Cardiac fibroblast (primary cell): ENCODE measurements around the gene EFNA2.
"Not testable (repeated sequence)": the region's sequence is repeated elsewhere in the genome, so short reads cannot be mapped to it uniquely, and the experiment has no call there.

ENCODE experiments used
- DNase-seq, 2 donors: peaks; one replicate each; pipeline versions ENCODE4 v3.0.0 to v3.0.0-alpha.2; 2010; ENCODE audit warnings: low read depth in 2 of 2
- H3K4me3 ChIP-seq, 2 donors: replicated peaks in 1 of 2; 1 replicate in 1 of 2; 2 replicates in 1 of 2; pipeline ENCODE4 v1.5.1; 2011; ENCODE audit warnings: low read depth in 2 of 2, low read length in 2 of 2, mild to moderate bottlenecking in 2 of 2, moderate library complexity in 1 of 2
- CTCF ChIP-seq: IDR thresholded peaks from one replicate; pipeline ENCODE4 v1.5.1; 2011; ENCODE audit warnings: low read depth, mild to moderate bottlenecking, low read length, inconsistent platforms

The EFNA2 gene

GRCh38 chr19:1325568-1326294, 40.1 kb downstream of the EFNA2 start:
- peak overlapping the region in 1 of 2 donors; percentile 2 for H3K4me3 ChIP-seq
- no peak for TF ChIP-seq CTCF
- DNase-seq: no peak

DNA sequence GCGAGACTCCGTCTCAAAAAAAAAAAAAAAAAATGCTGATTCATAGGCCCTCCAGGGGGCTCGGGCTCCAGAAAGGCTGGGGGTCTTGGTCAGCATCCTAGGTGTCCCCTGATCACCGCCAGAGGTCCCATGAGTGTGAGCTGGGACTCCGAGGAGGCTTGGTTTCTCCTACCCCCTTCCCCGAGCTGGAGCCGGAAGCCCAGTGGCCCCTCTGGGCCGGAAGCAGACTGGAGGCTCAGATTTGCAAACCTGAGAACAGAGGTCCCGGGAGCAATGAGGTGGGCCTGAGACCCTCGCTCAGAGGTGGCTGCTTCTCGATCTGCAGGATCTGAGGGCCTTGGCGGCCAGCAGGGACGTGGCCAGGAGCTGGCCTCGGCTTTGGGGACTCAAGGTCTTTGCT, 41.5 kb downstream of the EFNA2 start:
- DNase-seq: no peak
- no peak for TF ChIP-seq CTCF
- no peak overlapping the region for H3K4me3 ChIP-seq

- not testable (repeated sequence) for H3K4me3 ChIP-seq, DNase-seq
Observed at GRCh38 chr19:1332208-1332607, 46.5 kb downstream of the EFNA2 start.

DNA sequence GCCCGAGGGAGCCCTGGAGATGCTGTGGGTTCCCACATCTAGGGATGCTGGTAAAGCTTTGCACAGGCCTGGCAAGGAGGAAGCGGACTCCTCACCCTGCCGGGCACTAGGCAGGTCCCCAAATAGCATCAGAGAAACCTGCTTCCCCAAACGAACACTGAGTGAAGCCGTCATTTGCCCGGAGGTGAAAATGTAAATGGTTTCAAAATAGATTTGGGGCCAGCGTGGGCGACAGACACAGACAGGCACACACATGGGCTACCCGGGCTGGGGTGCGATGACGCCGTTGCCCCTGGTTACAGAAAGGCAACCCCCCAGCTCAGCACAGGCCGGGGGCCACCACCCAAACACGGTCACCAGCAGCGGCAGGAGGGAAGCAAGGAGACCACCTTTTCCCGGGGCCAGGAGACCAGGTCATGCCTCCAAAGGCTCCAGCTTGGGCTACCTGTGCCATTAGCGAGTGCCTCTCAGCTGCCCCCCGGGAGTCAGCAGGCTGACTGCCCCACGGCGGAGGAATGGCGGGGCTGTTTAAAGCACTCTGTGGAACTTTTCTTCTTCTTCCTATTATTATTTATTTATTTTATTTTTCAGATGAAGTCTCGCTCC, 50.5 kb downstream of the EFNA2 start:
- no peak for DNase-seq
- no peak overlapping the region for H3K4me3 ChIP-seq

DNA sequence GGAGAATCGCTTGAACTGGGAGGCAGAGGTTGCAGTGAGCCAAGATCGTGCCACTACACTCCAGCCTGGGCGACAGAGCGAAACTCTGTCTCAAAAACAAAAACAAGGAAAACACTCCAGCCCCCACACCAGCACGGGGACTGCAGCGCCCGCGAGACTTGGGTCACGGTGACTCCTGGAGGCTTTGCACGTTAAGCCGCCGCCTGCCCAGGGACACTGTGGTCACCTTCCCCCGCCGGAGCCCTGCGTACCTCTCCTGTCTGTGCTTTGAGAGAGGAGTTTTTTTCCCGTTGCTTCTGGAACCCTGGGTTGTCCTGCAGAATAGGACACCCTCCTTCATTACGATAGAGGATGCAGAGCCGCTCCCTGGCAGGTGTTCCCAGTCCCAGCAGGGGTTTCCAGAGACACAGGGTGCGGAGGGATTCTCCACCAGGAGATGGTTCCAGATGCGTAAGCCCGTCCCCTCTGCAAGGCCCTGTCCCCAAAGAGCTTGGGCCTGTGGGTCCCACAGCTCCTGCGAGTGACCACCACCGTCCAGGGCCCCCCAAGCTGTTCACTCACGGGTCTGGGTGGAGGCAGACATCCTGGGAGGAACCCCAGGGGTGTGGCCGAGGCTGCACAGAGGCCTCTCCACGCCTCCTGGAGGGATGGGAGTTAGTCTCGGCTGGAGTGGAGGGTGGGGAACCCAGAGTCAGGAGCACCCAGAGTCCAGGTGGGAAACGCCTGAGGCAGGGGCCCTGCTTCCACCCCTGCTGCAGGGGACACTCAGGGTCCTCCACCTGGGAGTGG, 55.2 kb downstream of the EFNA2 start:
- DNase-seq: no peak
- H3K4me3 ChIP-seq: no peak overlapping the region
- TF ChIP-seq CTCF: no peak

More for the DNA sequence above, 50.5 kb downstream of the EFNA2 start:
- no peak for TF ChIP-seq CTCF

DNA sequence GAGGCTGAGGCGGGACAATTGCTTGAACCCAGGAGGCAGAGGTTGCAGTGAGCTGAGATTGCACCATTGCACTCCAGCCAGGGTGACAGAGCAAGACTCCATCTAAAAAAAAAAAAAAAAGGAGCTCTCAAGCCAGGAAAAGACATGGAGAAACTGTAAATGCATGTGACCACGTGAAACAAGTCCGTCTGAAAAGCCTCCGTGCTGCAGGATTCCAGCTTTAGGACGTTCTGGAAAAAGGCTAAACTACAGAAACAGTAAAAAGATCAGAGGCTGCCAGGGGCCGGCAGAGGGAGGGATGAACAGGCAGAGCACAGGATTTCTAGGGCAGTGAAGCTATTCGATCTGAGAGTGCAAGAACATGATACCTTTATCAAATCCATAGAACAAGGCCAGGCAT, 57.4 kb downstream of the EFNA2 start:
- TF ChIP-seq CTCF: no peak
- DNase-seq: peak; percentile 15 to 62
- no peak overlapping the region for H3K4me3 ChIP-seq

GRCh38 chr19:1349211-1349610, 63.5 kb downstream of the EFNA2 start:
- no peak for DNase-seq
- no peak overlapping the region for H3K4me3 ChIP-seq
- TF ChIP-seq CTCF: no peak
